Suprapubic skin (tissue), 4 donors: ENCODE data around the gene ASB18. TPM values are rescaled to one million over a fixed set of nuclear protein-coding genes. Genes with fewer than 3 reads are reported as not detected.

ENCODE experiments used
- DNase-seq, 2 donors: peaks; one replicate each; pipeline ENCODE4 v3.0.0-alpha.2; 2019; ENCODE audit warnings: low spot score in 2 of 2
- H3K27ac ChIP-seq: fragments of 200-600 bp; sonication (generic); one replicate; pipeline ENCODE4 v1.5.1; 2019
- H3K27me3 ChIP-seq: fragments of 200-600 bp; sonication (generic); one replicate; pipeline ENCODE4 v1.5.1; 2019
- H3K36me3 ChIP-seq: fragments of 200-600 bp; sonication (generic); one replicate; pipeline ENCODE4 v1.5.1; 2019
- H3K4me1 ChIP-seq: fragments of 200-600 bp; sonication (generic); one replicate; pipeline ENCODE4 v1.5.1; 2019
- H3K4me3 ChIP-seq: fragments of 200-600 bp; sonication (generic); one replicate; pipeline ENCODE4 v1.5.1; 2019; ENCODE audit warnings: mild to moderate bottlenecking
- H3K9me3 ChIP-seq: fragments of 200-600 bp; sonication (generic); one replicate; pipeline ENCODE4 v1.5.1; 2019
- EP300 ChIP-seq: sonication (generic); formaldehyde crosslinking; IDR thresholded peaks from one replicate; pipeline ENCODE4 v1.6.1; 2017; ENCODE audit warnings: antibody characterized with exemption
- POLR2A ChIP-seq, 2 donors: fragments of 450-650 bp; IDR thresholded peaks; one replicate each; pipeline ENCODE4 v1.6.1; 2017; ENCODE audit warnings: antibody characterized with exemption in 2 of 2, mild to moderate bottlenecking in 2 of 2, moderate library complexity in 2 of 2
- POLR2AphosphoS5 ChIP-seq, 3 donors: sonication (generic); formaldehyde crosslinking; IDR thresholded peaks; one replicate each; pipeline ENCODE4 v1.6.1; 2017; ENCODE audit warnings: antibody characterized with exemption in 3 of 3
- WGBS: methylation state at CpG from one replicate; pipeline ENCODE4 v1.1.5; 2018; 5-methylcytosine and 5-hydroxymethylcytosine counted together
- total RNA-seq, 4 donors: library from RNA; depleted of rRNA; stranded (reverse); fragments of >200 nt; gene quantifications; one replicate each; pipeline ENCODE4 v1.1.0, GENCODE V29; 2016
- TF ChIP-seq, protein P1 (sequence below), 2 donors: fragments of 200-600 bp in 1 of 2; fragments of 450-650 bp in 1 of 2; sonication (generic) in 1 of 2; IDR thresholded peaks; one replicate each; pipeline ENCODE4 v1.5.1; 2016 to 2019; ENCODE audit warnings: antibody characterized with exemption in 2 of 2, mild to moderate bottlenecking in 1 of 2, moderate library complexity in 1 of 2

ASB18 gene
- total RNA-seq, 4 donors from 2014 or later, result 0.13 TPM; not detected in 3

- no peak overlapping the region for H3K27ac ChIP-seq
- peaks cover 100% of the 10 kb centered on the region for H3K27me3 ChIP-seq
- TF ChIP-seq POLR2AphosphoS5 (IDR thresholded peaks at IDR 0.05) (no peak), POLR2A (IDR thresholded peaks at IDR 0.05) (no peak), EP300 (no peak)
- TF ChIP-seq, protein P1, sequence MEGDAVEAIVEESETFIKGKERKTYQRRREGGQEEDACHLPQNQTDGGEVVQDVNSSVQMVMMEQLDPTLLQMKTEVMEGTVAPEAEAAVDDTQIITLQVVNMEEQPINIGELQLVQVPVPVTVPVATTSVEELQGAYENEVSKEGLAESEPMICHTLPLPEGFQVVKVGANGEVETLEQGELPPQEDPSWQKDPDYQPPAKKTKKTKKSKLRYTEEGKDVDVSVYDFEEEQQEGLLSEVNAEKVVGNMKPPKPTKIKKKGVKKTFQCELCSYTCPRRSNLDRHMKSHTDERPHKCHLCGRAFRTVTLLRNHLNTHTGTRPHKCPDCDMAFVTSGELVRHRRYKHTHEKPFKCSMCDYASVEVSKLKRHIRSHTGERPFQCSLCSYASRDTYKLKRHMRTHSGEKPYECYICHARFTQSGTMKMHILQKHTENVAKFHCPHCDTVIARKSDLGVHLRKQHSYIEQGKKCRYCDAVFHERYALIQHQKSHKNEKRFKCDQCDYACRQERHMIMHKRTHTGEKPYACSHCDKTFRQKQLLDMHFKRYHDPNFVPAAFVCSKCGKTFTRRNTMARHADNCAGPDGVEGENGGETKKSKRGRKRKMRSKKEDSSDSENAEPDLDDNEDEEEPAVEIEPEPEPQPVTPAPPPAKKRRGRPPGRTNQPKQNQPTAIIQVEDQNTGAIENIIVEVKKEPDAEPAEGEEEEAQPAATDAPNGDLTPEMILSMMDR (IDR thresholded peaks at IDR 0.05), result no peak
- DNase-seq, result no peak
- H3K36me3 ChIP-seq, result no peaks in the 10 kb centered on the region
- H3K4me1 ChIP-seq, result peaks cover 69% of the 10 kb centered on the region
- 4% methylated on average over 24 of the region's 27 CpGs for WGBS
- no peaks in the 10 kb centered on the region for H3K9me3 ChIP-seq
- peak overlapping the region; percentile 28 for H3K4me3 ChIP-seq
Measured at GRCh38 chr2:236171181-236171679, 93.0 kb downstream of the ASB18 start.

DNA sequence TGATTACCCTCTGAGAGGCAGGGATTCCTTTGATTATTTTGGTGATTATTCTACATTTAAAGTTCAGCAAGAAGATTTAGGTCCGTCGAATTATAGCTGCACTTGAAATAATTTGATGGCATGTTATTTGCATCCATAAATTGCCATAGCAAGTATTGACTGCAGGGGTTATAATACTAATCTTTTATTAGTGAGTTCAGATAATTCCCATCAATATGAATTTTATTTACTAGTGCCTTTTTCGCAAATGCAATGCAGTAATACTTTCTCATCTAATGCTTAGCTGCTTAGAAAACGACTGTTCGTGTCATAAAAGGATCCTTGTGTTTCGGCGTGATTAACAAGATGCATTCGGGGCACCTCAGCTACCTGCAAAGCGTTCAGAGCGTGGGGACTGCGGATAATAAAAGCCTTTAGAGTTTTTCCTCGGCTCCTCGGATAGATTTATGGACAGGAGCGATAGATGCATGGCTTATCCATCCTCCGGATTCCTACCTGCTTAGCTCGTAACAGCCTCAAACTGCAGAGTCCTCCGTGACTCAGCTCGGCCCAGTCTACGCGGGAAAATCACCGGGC, 93.5 kb downstream of the ASB18 start:
- WGBS, result 20% methylated on average over 21 of the region's 21 CpGs
- Histone ChIP-seq H3K36me3 (no peaks in the 10 kb centered on the region), H3K27me3 (peaks cover 100% of the 10 kb centered on the region), H3K4me3 (no peak overlapping the region), H3K9me3 (no peaks in the 10 kb centered on the region), H3K27ac (no peak overlapping the region), H3K4me1 (peaks cover 75% of the 10 kb centered on the region)
- TF ChIP-seq POLR2A (IDR thresholded peaks at IDR 0.05) (no peak), EP300 (no peak), POLR2AphosphoS5 (IDR thresholded peaks at IDR 0.05) (no peak)
- TF ChIP-seq, protein P1 (IDR thresholded peaks at IDR 0.05), result no peak
- DNase-seq, result no peak

GRCh38 chr2:236169741-236170589, 94.2 kb downstream of the ASB18 start:
- Histone ChIP-seq H3K27ac (no peak overlapping the region), H3K36me3 (no peaks in the 10 kb centered on the region), H3K27me3 (peaks cover 100% of the 10 kb centered on the region), H3K4me1 (peaks cover 80% of the 10 kb centered on the region), H3K9me3 (no peaks in the 10 kb centered on the region), H3K4me3 (no peak overlapping the region)
- no peak for DNase-seq
- 8% methylated on average over 37 of the region's 38 CpGs for WGBS
- no peak for TF ChIP-seq EP300
- no peak for TF ChIP-seq POLR2A (IDR thresholded peaks at IDR 0.05)
- TF ChIP-seq, protein P1 (IDR thresholded peaks at IDR 0.05), result no peak
- TF ChIP-seq POLR2AphosphoS5 (IDR thresholded peaks at IDR 0.05), result no peak

GRCh38 chr2:236169151-236169721, 95.0 kb downstream of the ASB18 start:
- 8% methylated on average over 36 of the region's 36 CpGs for WGBS
- TF ChIP-seq POLR2AphosphoS5 (IDR thresholded peaks at IDR 0.05) (no peak), EP300 (no peak), POLR2A (IDR thresholded peaks at IDR 0.05) (no peak)
- TF ChIP-seq, protein P1 (IDR thresholded peaks at IDR 0.05), result no peak
- H3K4me3 ChIP-seq, result no peak overlapping the region

More at GRCh38 chr2:236169151-236169721, 95.0 kb downstream of the ASB18 start:
- Histone ChIP-seq H3K9me3 (no peaks in the 10 kb centered on the region), H3K27me3 (peaks cover 100% of the 10 kb centered on the region), H3K36me3 (no peaks in the 10 kb centered on the region), H3K4me1 (peaks cover 87% of the 10 kb centered on the region), H3K27ac (no peak overlapping the region)
- no peak for DNase-seq
